Measurements from ENCODE around the gene FGFR3. TPM values are rescaled to one million over a fixed set of nuclear protein-coding genes. Genes with fewer than 3 reads are reported as not detected.

Gene FGFR3
- total RNA-seq, 1 experiment from 2014 or later = 34.3 TPM

DNA sequence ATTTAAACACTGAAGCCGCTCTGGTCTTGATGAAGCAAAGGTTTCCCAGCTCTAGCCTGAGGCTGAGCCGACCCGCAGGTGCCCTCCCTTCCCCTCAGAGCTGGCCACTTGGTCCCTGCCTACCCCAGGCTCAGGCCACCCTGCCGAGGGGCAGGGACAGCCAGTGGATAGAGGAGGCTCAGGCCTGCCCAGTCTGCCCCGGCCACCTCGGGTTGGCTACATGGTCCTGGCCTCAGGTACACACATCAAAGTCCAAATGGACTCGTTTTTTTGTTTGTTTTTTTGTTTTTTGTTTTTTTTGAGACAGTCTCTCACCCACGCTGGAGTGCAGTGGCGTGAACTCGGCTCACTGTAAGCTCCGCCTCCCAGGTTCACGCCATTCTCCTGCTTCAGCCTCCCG lies 47.9 kb upstream of the FGFR3 start:
- H3K27me3 Mint-ChIP-seq (ENCODE audit: unreplicated experiment) = no peaks in the 10 kb centered on the region
- CTCF ChIA-PET = interaction anchor here (0.8 kb wide), 1 partner anchor 64 kb away, joined by 3 read pairs; no protein-coding TSS in a partner anchor
- H3K4me1 Mint-ChIP-seq (ENCODE audit: low read depth, unreplicated experiment) = no peaks in the 10 kb centered on the region
- TF ChIP-seq, protein P1, sequence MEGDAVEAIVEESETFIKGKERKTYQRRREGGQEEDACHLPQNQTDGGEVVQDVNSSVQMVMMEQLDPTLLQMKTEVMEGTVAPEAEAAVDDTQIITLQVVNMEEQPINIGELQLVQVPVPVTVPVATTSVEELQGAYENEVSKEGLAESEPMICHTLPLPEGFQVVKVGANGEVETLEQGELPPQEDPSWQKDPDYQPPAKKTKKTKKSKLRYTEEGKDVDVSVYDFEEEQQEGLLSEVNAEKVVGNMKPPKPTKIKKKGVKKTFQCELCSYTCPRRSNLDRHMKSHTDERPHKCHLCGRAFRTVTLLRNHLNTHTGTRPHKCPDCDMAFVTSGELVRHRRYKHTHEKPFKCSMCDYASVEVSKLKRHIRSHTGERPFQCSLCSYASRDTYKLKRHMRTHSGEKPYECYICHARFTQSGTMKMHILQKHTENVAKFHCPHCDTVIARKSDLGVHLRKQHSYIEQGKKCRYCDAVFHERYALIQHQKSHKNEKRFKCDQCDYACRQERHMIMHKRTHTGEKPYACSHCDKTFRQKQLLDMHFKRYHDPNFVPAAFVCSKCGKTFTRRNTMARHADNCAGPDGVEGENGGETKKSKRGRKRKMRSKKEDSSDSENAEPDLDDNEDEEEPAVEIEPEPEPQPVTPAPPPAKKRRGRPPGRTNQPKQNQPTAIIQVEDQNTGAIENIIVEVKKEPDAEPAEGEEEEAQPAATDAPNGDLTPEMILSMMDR (IDR thresholded peaks at IDR 0.05; ENCODE audit: unreplicated experiment) = no peak
- no peak overlapping the region for H3K4me3 Mint-ChIP-seq (ENCODE audit: low read depth, unreplicated experiment)
- intact Hi-C loops (cut with micrococcal nuclease; ENCODE audit: unreplicated experiment) = no loop called here
- H3K27ac Mint-ChIP-seq (ENCODE audit: unreplicated experiment) = no peak overlapping the region
- peaks cover 28% of the 10 kb centered on the region for H3K36me3 Mint-ChIP-seq (ENCODE audit: insufficient read depth, unreplicated experiment)
- H3K9me3 Mint-ChIP-seq (ENCODE audit: low read depth, unreplicated experiment) = no peaks in the 10 kb centered on the region
- BruUV-seq (replicated peaks) = no TSS peak
- DNase-seq = no peak

DNA sequence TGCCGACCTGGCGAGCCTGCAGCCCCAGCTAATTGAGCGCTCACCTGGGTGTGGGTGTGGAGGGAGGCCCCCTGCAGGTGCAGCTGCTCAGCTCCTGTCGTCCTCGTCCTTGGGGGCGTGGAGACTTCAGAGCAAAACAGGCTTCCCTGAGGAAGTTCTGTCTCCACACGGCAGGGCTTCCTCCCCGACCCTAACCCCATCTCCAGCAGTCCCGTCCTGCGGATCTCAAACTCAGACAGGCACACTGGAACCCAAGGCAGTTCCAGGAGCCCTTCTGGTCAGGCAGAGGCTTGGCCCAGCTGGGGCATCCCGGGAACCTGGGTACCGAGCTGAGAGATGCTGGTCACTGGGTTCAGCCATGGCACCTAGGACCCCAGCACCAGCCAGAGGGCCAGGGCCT lies 47.4 kb upstream of the FGFR3 start:
- no peak for DNase-seq
- Mint-ChIP-seq H3K36me3 (ENCODE audit: insufficient read depth, unreplicated experiment) (peaks cover 27% of the 10 kb centered on the region), H3K9me3 (ENCODE audit: low read depth, unreplicated experiment) (no peaks in the 10 kb centered on the region), H3K27me3 (ENCODE audit: unreplicated experiment) (no peaks in the 10 kb centered on the region), H3K27ac (ENCODE audit: unreplicated experiment) (no peak overlapping the region), H3K4me3 (ENCODE audit: low read depth, unreplicated experiment) (no peak overlapping the region), H3K4me1 (ENCODE audit: low read depth, unreplicated experiment) (no peaks in the 10 kb centered on the region)
- TF ChIP-seq, protein P1 (IDR thresholded peaks at IDR 0.05; ENCODE audit: unreplicated experiment) = no peak
- CTCF ChIA-PET = interaction anchor here (0.8 kb wide), 1 partner anchor 63 kb away, joined by 3 read pairs; no protein-coding TSS in a partner anchor
- intact Hi-C loops (cut with micrococcal nuclease; ENCODE audit: unreplicated experiment) = no loop called here
- no TSS peak for BruUV-seq (replicated peaks)

- no peaks in the 10 kb centered on the region for H3K27me3 Mint-ChIP-seq (ENCODE audit: unreplicated experiment)
- TF ChIP-seq, protein P1 (IDR thresholded peaks at IDR 0.05; ENCODE audit: unreplicated experiment) = peak; percentile 61
- no peaks in the 10 kb centered on the region for H3K9me3 Mint-ChIP-seq (ENCODE audit: low read depth, unreplicated experiment)
- H3K27ac Mint-ChIP-seq (ENCODE audit: unreplicated experiment) = no peak overlapping the region
- no TSS peak for BruUV-seq (replicated peaks)
- H3K4me1 Mint-ChIP-seq (ENCODE audit: low read depth, unreplicated experiment) = no peaks in the 10 kb centered on the region
- intact Hi-C loops (cut with micrococcal nuclease; ENCODE audit: unreplicated experiment) = no loop called here
- H3K36me3 Mint-ChIP-seq (ENCODE audit: insufficient read depth, unreplicated experiment) = peaks cover 22% of the 10 kb centered on the region
- H3K4me3 Mint-ChIP-seq (ENCODE audit: low read depth, unreplicated experiment) = no peak overlapping the region
- peak; percentile 91 for DNase-seq
- CTCF ChIA-PET = no interaction called here
These were observed 46.8 kb upstream of the FGFR3 start for GRCh38 chr4:1746265-1746691.

GRCh38 chr4:1746919-1747602 lies 46.0 kb upstream of the FGFR3 start:
- no peak overlapping the region for H3K27ac Mint-ChIP-seq (ENCODE audit: unreplicated experiment)
- DNase-seq = peak; percentile 68
- no peaks in the 10 kb centered on the region for H3K4me1 Mint-ChIP-seq (ENCODE audit: low read depth, unreplicated experiment)
- no peaks in the 10 kb centered on the region for H3K9me3 Mint-ChIP-seq (ENCODE audit: low read depth, unreplicated experiment)
- H3K27me3 Mint-ChIP-seq (ENCODE audit: unreplicated experiment) = no peaks in the 10 kb centered on the region
- no peak overlapping the region for H3K4me3 Mint-ChIP-seq (ENCODE audit: low read depth, unreplicated experiment)
- TF ChIP-seq, protein P1 (IDR thresholded peaks at IDR 0.05; ENCODE audit: unreplicated experiment) = no peak
- intact Hi-C loops (cut with micrococcal nuclease; ENCODE audit: unreplicated experiment) = no loop called here
- H3K36me3 Mint-ChIP-seq (ENCODE audit: insufficient read depth, unreplicated experiment) = peaks cover 21% of the 10 kb centered on the region
- CTCF ChIA-PET = interaction anchor here (0.9 to 2.6 kb wide), 5 partner anchors 20 to 164 kb away, joined by 3 to 18 read pairs (median 4); no protein-coding TSS in a partner anchor
- BruUV-seq (replicated peaks) = no TSS peak

Measured in Calu3 (cell line).